HG03103 (cell line): ENCODE measurements around the gene POLR3K.

Source experiments
- ATAC-seq: cut with Tn5 transposase; IDR thresholded peaks from one replicate; pipeline ENCODE4 v1.9.1; 2021; ENCODE audit warnings: low read depth; ENCODE audit not compliant: unreplicated experiment

POLR3K gene

DNA sequence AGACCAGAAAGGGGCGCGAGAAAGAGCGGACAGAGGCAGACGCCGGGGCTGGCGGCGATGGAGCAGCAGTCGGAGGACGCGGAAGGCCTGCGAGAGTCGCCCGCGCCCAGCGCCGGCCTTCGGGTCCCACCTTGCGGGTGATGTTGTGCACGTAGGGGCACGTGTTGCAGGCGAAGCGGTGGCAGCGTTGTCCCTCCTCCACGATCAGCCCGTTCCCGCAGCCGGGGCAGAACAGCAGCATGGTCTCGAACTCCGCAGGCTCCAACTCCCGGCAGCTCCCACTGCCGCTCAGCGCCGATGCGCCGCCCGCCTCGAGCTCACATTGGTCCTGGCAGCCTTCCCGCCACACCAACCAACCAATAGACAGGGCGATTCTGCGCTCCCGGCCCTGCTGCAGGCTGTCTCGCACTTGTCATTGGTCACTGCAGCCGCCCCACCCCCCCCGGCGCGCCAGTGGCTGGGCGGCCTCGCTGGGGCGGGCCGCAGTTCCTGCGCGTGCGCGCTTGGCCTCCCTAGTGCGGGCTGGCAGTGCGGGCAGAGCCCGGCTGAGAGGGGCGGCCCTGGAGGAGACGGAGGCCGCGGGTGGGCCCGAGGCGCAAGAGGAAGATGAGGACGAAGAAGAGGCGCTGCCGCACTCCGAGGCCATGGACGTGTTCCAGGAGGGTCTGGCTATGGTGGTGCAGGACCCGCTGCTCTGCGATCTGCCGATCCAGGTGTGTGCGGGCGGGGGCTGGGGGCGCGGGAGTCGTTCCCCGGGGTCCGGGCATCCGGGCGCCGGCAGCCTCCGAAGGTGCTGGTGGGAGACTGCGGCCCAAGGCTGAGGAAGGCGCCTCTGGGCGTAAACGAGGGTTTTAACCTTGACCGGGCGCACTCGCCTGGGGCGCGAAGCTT is at the start of gene POLR3K, which contains the start of gene SNRNP25:
POLR3K (minus strand) TSS at position 263 of the 891 bp plus-strand sequence; CDS start at position 241, 22 bp downstream.
SNRNP25 (plus strand) TSS at position 483 of the 891 bp plus-strand sequence; CDS start at position 672, 189 bp downstream.
- peak; percentile 79 for ATAC-seq

DNA sequence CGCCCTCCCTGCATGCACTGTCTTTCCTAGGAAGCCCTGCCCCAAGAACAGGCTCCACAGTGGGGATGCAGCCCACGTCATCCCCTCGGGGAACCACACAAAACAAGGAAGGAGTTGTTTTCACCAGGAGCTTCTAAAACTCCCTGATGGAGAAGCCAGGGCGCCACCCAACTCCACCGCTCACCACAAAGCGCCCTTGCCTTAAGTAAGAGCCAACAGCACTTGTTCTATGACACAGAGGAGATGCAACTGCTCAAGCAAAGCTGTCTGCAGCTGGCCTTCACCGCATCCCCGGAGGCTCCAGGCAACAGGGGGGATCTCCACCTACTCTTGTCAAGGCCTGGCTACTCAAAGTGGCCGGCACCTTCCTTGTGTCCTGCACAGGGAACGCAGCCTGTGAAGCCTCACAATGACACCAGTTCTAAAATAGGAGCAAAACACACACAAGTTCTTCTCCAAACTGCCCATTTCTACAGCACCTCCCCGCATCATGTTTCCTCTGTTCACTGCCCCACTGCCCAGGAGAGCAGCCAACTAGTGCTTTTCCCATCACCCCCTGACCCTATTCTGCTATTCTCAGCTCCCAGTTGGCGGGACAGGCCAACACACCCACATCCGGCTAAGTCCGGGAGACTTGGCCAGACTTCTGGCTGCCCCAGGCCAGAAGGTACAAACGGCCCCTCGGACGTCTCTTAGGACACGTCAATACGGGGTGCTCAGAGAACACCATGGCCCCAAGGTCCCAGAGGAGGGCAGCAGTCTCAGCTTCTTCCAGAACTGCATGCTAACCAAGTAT is 48.9 kb upstream of the POLR3K start:
- no peak for ATAC-seq

DNA sequence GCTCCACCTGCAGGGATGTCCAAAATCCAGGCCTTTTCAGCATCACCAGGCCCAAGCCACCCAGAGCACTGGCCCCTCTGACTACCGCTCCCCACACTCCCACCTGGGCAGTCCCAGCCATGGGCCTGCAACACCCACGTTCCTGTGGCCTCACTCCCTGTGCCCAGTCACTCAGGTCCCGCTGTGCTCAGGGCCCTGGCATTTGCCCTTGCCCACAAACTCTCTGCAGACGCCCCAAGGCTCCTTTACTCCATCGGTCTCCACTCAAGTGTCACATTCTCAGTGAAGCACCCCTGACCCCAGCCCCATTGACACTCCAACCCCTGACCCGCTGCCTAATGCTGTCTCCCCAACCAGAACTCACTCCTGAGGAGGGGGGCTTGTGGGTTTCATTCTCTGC is 48.2 kb upstream of the POLR3K start:
- ATAC-seq = no peak

DNA sequence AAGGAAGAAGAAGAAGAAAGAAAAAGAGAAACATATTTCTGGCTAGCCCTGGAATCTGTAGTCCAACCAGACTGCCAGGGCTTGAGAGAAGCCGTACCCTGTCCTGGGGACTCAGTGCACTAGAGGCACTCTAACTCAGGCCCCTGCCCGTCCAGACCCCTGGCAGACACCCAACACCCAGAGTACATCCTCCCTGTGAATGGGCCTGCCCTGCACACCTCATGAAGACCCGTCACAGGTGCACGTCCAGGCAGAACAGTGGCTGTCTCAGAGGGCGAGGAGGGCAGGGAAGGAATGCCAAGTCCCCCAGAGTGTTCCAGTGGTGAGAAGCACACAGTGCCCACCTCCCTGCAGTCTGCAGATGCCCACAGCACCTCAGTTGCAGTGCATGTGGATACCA is 47.6 kb upstream of the POLR3K start:
- no peak for ATAC-seq

DNA sequence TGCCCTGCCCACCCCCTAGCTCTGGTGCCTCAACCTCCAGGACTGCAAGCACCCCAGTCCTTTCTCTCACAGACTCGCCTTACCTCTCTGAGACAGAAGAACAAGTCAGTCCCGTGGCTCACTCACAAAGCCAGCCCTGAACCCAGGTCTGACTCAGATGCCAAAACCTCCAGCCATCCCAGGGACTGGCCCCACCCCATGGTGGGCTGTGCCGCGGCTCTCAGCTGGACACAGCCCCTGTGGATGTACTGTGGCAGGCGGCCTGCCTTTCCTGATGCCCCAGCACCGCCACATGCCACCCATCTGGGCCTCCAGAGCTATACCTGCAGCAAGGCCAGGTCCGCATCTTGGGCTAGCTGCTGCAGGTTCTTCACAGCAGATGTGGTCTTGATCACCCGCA is 44.4 kb upstream of the POLR3K start:
- ATAC-seq = no peak

DNA sequence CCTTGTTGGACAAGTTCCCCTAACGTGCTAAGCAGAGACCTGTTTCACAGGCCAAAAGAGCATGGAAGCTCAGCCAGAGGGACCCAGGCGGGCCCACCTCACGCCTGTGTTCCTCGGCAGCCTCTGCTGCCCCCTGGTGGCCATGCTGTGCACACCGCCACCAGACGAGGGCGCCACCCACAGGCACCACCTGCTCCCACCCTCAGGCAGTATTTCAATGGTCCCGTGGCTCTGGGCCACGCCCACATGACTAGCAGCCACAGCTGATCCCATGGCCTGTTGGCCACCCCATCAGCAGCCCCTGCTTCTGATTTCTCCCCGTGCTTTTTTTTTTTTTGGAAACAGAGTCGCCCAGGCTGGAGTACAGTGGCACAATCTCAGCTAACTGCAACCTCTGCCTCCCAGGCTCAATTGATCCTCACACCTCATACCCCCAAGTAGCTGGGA is 43.5 kb upstream of the POLR3K start:
- ATAC-seq = peak; percentile 70

DNA sequence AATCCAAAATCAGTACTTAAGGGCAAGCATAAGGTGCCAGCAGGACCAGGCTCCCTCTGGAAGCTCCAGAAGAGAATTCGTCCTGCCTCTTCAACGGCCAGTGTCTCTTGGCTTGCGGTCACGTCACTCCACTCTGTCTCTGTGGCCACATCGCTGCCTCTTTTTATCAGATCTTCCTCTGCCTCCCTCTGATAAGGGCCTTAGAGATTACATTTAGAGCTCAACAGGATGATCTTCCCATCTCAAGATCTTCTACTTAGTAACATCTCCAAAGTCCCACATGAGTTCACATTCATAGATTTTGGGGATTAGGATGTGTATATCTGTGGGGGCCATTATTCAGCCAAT is 41.5 kb upstream of the POLR3K start:
- no peak for ATAC-seq

DNA sequence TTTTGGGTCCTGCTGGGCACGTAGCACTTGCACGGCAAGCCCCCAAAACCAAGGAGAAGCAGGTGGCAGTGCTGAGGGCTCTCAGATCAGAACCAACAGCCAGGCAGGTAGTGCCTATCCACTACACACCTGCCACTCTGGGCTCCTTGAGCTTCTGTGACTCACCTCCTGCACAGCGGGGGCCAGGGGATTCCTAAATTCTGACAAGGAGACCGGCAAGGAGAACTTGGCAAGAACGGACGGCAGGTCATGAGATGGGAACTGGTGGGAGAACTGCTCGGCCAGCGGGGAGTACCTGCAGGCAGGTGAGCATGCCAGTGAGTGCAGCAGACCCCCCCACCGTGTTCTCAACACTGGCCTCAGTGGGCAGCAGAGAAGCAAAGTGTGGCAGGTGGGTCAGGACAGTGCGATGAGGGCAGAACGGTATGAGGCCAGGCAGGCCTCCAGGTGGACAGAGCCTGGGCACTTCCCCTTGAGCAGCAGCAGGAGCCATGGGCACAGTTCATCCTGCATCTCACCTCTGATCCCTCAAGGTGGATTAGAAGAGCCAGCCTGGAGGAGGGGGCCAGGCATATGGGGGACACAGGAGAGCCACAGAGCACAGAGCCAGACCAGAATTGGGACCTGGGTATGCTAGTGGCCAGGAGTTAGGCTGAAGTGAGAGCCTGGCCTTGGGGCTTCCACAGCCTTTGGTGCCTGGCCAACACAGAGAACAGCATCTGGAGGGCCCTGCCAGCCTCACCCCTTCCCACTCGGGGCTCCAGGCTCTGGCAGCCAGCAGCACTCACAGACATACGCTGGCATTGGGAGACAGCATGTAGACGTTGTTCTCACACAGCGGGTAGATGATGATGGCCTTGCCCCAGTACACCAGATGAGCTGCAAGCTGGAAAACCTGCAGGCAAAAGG is 39.3 kb upstream of the POLR3K start:
- ATAC-seq = no peak

DNA sequence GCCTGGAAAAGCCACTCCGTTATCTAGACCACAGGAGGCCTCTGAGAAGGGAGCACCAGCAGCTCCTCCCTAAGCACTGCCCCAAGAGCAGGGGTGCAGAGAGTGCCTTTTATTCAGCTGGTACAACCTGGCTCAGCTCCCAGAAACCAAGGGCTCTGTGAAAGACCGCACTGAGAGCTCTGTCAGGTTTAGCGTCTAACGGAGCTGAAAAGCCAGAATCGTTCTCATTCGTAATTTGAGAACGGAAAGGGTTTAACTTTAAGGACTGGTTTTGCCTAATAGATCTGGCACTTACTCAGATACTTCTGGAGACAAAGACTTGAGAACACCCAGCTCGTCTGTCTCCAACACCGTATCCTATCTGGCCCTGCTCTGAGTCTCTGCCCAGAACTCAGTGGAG is 38.1 kb upstream of the POLR3K start:
- ATAC-seq = no peak

DNA sequence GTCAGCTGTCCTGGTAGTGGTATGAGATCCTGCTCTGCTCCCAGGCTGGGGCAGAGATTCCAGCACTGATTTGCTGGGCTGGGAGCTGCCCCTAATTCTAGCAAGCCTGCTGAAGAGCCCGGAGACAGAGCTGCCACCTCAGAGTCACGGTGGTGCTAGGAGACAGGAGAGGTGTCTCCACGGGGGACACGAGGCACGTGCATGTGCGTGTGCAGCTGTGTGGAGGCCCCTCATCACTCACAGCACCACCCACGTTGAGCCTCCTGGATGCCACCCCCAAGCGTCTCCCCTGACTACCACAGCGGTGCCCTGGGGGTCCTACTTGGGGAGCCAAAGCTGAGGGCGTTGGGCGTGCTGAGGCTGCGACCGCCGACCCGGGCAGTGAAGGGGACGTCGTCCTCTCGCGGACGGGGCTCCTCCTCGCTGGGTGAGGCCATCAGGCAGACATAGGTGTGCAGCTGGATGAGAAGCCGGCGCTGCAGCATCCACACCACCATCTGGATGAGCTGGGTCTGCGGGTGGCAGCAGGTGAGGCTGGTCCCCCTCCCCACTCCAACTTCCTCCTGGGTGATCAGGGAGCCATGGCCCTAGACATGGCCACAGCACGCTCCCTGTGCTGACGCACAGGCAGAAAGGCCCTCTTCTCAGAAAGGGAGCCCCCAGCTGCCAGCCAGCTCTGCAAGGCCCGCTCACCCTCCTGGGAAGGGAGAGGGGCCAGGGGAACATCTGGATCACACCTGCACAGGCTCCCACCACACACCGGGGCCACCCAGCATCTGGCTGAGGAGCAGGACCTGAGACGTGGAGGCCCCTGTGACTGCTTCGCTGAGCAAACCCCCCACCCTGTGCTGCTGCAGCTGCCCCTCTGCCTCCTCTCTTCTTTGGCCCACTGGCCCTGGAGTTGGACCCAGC is 36.2 kb upstream of the POLR3K start:
- no peak for ATAC-seq

DNA sequence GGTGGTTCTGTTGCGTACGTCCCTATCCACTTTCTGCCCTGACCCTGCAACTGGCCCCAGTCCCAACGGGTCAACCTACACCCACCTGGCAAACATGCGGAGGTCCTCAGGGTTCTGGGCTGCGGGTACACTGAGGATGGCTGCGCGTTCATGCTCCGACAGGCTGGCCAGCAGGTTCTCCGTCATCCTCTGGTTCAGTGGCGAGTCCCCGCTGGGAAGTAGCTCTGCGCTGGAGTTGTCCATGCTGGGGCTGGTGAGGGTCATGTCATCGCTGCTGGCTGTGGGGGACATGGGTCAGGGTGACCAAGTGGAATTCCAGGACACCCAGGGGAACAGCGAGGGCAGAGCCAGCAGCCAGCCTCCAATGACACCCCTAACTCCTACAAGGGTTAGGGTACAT is 35.2 kb upstream of the POLR3K start:
- no peak for ATAC-seq

DNA sequence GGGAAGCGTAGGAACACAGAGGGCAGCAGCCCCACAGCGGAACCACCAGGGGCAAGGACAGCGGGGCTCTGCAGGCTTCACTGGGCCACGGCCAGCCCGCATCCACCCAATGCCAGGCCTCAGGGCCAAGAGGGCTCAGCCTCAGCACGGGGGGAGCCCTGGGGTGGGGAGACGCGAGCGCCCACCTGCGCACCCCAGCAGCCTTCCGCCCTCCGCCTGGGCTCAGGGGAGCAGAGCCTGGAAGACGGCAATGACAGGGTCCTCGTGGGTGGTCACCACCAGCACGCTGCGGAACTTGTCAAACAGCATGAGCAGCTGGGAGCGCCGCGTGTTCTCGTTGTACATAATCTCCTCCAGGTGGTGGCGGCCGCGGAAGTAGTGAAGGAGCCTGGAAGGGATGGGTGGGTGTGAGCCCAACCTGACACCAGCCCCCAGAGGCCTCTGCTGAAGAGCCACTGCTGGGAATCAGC is 33.1 kb upstream of the POLR3K start:
- ATAC-seq = no peak

DNA sequence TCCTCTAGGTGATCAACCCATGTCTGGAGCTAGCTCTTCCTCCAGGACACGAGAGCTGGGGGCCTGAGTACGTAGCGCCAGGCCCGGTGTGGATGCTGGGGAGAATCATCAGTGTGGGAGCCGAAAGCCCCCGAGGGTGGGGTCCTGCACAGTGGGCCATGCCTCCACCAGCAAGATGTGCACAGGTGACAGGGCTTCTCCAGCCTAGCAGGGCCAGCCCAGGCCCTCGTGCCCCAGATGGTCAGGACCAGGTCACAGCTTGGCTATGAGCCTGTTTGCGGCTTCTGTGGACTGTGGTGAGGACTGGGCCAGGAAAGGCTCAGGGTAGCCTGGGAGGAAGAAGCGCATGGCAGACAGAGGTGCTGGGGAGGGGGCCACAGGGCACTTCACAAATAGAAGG is 32.5 kb upstream of the POLR3K start:
- no peak for ATAC-seq

DNA sequence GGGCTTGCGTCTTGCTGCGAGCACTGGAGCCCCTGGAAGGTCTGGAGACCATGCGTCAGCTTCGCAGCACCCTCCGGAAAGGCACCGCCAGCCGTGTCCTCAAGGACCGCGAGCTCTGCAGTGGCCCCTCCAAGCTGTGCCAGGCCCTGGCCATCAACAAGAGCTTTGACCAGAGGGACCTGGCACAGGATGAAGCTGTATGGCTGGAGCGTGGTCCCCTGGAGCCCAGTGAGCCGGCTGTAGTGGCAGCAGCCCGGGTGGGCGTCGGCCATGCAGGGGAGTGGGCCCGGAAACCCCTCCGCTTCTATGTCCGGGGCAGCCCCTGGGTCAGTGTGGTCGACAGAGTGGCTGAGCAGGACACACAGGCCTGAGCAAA is 32.0 kb upstream of the POLR3K start:
- no peak for ATAC-seq

DNA sequence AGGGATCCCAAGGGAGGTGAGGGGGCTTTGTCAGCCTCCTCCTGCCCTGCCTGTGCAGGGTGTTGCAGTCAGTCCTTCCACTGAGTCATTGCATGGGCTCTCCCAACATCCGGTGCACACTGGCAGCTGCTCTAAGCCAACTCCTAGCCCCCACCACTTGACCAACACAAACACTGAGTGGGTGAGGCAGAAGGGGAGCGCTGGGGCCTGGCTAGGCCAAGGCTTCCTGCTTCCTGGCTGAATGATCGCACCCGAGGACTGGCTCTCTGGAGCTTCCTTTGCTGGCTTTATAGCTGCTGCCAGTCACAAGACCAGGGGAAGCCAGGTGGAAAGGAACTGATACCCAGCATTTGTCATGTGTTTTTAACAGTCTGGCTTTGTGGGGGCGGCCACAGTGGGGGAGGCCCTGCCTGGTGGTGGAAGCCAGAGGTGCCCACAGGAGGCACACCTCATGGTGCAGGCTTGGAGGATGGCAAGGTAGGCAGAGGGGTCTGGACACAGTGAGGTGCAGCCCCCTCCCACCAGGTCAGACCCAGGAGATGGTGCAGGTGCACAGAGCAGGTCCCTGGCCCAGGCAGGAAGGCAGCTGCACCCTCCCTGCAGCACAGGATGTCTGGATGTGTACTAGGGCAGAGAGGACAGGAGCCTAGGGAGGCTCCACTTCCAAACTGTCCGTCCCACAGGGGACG is 31.5 kb upstream of the POLR3K start:
- ATAC-seq = peak; percentile 46

DNA sequence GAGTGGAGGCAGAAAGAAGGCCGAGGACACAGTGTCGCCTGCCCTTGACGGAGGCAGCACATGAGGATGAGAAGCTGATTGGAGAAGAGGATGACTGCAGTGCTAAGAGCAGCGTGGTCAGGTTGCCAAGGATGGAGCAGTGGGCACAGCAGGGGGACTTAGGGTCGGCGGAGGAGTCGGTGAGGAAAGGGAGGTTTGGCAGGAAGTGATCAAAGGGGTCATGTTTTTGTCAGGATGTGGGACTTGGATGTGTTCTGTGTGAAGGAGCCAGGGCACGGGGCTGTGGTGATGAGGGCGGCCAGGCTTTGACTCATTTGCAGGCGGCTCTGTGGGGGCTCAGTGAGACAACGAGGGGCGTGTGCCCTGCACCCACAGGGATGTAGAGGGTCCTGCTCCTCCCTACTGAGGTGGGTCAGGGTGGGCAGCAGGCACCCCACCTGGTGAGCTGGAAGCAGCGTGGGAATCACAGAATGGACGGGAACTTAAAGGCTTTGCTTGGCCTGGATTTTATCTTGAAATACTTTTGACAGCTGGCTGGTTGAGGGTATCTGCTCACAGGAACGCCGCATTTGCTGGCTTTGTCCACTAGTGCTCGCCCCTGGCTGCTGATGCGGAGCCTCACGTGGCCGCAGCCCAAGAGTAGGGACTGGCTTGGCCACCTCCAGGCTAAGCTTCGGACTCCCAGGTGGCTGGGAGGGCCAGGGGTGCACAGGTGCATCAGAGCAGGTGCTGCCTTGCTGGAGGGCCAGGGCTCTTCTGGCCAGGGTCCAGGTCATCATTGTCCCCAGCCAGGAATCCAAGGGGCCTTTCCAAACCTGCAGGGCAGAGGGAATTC is 30.6 kb upstream of the POLR3K start:
- no peak for ATAC-seq

DNA sequence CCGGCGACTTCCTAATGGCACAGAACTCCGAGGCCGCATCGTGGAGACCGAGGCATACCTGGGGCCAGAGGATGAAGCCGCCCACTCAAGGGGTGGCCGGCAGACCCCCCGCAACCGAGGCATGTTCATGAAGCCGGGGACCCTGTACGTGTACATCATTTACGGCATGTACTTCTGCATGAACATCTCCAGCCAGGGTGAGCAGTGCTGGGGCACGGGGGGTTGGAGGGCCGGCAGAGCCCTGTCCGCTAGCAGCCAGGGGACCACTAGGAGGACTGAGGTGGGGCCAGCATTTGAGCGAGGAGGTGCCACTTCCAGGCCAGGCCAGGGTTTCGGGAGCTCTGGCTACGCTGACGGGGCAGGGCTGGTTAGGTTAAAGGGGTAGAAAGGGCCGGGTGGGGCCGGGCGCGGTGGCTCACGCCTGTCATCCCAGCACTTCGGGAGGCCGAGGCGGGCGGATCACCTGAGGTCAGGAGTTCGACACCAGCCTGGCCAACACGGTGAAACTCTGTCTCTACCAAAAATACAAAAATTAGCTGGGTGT is 29.7 kb upstream of the POLR3K start:
- no peak for ATAC-seq
